Subcutaneous abdominal adipose tissue (tissue), 5 donors: ENCODE measurements around the gene SPEF2.

Experiments
- H3K27ac ChIP-seq: one replicate; pipeline ENCODE4 v1.7.0; 2013; ENCODE audit warnings: low read depth, mild to moderate bottlenecking, inconsistent platforms, low read length, moderate library complexity
- H3K27me3 ChIP-seq, 5 donors: one replicate each; pipeline ENCODE4 v1.7.0; 2013; ENCODE audit warnings: low read length in 5 of 5, inconsistent platforms in 1 of 5; ENCODE audit not compliant: control insufficient read depth in 5 of 5, insufficient read depth in 4 of 5
- H3K36me3 ChIP-seq, 5 donors: one replicate each; pipeline ENCODE4 v1.7.0; 2013; ENCODE audit warnings: low read length in 5 of 5; ENCODE audit not compliant: control insufficient read depth in 5 of 5, insufficient read depth in 5 of 5
- H3K4me1 ChIP-seq, 5 donors: one replicate each; pipeline ENCODE4 v1.7.0; 2013; ENCODE audit warnings: low read length in 5 of 5, mild to moderate bottlenecking in 3 of 5, moderate library complexity in 1 of 5; ENCODE audit not compliant: control insufficient read depth in 5 of 5, insufficient read depth in 5 of 5
- H3K4me3 ChIP-seq, 5 donors: one replicate each; pipeline ENCODE4 v1.7.0; 2013; ENCODE audit warnings: low read length in 5 of 5, low read depth in 1 of 5
- H3K9ac ChIP-seq, 5 donors: one replicate each; pipeline ENCODE4 v1.7.0; 2013; ENCODE audit warnings: low read length in 5 of 5, mild to moderate bottlenecking in 4 of 5, moderate library complexity in 3 of 5
- H3K9me3 ChIP-seq, 5 donors: one replicate each; pipeline ENCODE4 v1.7.0; 2013; ENCODE audit warnings: low read length in 5 of 5; ENCODE audit not compliant: control insufficient read depth in 5 of 5
- donor health status: healthy.
- donor health status: healthy.
- donor health status: healthy.
- donor health status: healthy.
- donor health status: healthy.

SPEF2 gene

DNA sequence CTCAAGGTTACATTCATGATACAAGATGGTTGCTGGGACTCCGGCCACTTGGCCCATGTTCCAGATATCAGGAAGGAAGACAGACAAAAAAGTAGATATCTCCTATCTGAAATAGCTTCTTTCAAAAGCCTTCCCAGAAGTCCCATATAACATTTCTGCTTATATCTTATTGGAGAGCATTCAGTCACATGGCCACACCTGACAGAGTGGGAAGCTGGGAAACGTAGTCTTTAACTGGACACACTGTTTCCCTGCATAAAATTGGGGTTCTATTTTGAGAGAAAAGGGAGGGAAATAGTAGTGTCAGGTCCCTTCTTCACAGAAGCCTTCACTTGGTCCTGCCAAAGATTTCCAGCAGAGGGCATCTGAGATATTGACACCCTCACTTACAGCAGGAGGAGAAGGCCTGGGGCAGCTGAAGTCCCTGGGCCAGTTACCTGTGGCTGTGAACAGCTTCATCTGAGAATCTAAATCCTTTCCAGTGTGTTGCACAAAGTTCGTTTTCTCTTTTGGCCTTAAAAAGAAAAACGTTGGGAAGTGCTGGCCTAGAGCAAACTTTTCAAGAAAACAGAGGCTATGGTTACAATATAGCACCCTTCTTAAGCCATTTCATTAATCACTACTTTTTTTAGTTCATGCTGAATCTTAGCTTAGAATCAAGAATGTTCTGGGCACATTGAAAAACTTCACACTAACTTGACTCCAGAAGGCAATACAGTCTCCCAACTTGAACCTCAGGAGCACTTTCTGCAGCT, 33.5 kb downstream of the SPEF2 start:
- Histone ChIP-seq H3K9ac (no peak overlapping the region), H3K36me3 (peaks cover 0 to 4% (median 0%) of the 10 kb centered on the region in 5 donors), H3K27me3 (no peaks in the 10 kb centered on the region), H3K4me1 (no peaks in the 10 kb centered on the region), H3K27ac (no peak overlapping the region), H3K4me3 (no peak overlapping the region), H3K9me3 (no peaks in the 10 kb centered on the region)

DNA sequence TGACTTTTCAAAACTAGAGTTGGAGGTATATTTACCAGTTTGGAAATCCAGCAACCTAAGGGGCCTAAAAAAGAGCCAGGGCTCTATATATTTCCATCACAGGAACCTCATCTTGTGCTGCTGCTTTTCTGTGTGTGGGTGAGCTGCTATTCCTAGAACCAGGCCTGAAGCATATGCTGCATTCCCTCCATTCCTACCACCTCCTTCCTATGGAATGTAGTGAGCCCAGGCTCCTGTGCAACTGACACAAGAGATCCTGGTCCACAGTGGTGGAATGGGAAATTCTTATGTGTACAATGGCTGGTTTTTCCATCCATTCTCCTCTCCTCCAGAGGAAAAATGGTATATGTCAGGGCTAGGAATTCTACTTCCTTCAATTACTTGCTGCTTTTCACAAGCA, 39.1 kb downstream of the SPEF2 start:
- Histone ChIP-seq H3K36me3 (no peaks in the 10 kb centered on the region), H3K9ac (no peak overlapping the region), H3K9me3 (no peaks in the 10 kb centered on the region), H3K27ac (no peak overlapping the region), H3K4me3 (no peak overlapping the region), H3K27me3 (no peaks in the 10 kb centered on the region), H3K4me1 (no peaks in the 10 kb centered on the region)

DNA sequence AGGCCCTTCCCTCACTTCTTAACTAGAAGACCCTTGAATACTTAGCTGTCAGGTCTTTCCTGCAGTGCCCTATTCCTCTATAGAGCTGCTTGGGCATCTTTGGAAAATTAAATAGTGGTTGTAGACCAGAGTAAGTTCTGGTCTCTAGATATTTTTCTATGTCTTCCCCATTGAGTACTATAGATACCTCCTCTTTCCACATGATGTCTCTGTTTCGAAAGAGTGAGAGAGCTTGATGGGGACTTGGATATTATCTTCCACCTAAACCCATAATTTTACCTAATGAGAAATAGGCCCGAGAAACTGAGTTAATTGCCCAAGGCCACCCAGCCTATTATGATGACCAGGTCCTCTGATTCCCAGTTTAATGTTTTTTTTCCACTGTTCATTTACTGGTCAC, 40.2 kb downstream of the SPEF2 start:
- Histone ChIP-seq H3K4me1 (no peaks in the 10 kb centered on the region), H3K9ac (no peak overlapping the region), H3K27me3 (no peaks in the 10 kb centered on the region), H3K36me3 (no peaks in the 10 kb centered on the region), H3K4me3 (no peak overlapping the region), H3K27ac (no peak overlapping the region), H3K9me3 (no peaks in the 10 kb centered on the region)

DNA sequence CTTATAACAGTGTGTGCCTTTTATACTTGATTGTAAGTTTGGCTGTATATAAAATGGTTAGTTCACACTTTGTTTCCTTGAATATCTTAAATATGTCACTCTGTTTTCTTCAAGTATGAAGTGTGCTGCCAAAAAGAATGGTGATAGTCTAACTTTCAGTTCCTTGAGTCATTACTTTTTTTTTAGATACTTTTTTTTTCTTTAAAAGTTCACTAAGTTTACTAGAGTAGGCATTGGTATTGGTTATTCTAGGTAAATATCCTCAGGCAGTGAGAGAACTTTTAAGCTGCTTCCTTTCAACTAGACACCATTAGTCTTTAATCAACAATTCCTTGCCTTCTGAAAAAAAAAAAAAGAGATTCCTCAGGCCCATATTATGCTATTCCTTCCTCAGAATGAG, 41.9 kb downstream of the SPEF2 start:
- H3K27ac ChIP-seq = no peak overlapping the region
- H3K9me3 ChIP-seq = no peaks in the 10 kb centered on the region
- no peak overlapping the region for H3K9ac ChIP-seq
- H3K4me1 ChIP-seq = peaks cover 0 to 2% (median 0%) of the 10 kb centered on the region in 5 donors
- no peaks in the 10 kb centered on the region for H3K27me3 ChIP-seq
- H3K4me3 ChIP-seq = no peak overlapping the region
- H3K36me3 ChIP-seq = no peaks in the 10 kb centered on the region

DNA sequence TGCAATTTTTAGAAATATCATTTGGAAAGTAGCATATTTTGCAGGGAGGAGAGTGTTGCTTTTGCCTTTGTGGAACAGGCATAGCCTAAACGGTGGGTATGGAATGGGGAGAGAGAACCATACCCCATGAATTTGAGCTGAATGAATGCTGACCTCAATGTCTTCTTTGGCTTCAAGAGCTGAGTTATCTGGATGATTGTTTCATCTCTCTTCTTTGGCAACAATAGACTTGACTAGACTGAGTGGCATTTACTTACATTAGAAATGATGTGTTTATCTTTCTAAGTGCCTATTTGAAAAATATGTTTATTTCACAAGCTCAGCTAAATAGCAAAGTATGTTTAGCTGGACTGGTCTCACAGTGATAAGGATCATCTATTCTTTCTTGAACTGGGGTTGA, 42.8 kb downstream of the SPEF2 start:
- no peak overlapping the region for H3K9ac ChIP-seq
- peaks cover 0 to 4% (median 0%) of the 10 kb centered on the region in 5 donors for H3K4me1 ChIP-seq

DNA sequence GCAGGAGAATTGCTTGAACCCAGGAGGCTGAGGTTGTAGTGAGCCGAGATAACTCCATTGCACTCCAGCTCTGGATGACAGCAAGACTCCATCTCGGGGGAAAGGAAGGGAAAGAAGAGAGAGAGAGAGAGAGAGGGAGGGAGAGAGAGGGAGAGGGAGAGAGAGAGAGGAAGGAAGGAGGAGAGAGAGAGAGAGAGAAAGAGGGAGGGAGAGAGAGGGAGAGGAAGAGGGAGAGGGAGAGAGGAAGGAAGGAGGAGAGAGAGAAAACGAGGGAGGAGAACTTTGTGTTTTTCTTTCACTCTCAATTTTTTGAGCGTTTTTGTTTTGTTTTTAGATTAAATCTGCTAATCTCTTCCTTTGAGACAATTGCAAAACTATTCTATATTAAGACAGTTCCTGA, 46.9 kb downstream of the SPEF2 start:
- Histone ChIP-seq H3K9me3 (no peaks in the 10 kb centered on the region), H3K9ac (no peak overlapping the region), H3K36me3 (peaks cover 0 to 8% (median 0%) of the 10 kb centered on the region in 5 donors), H3K27me3 (no peaks in the 10 kb centered on the region), H3K4me3 (no peak overlapping the region), H3K27ac (no peak overlapping the region), H3K4me1 (peaks cover 0 to 4% (median 0%) of the 10 kb centered on the region in 5 donors)

More for the DNA sequence above, 42.8 kb downstream of the SPEF2 start:
- no peak overlapping the region for H3K4me3 ChIP-seq
- H3K27ac ChIP-seq = no peak overlapping the region
- no peaks in the 10 kb centered on the region for H3K9me3 ChIP-seq
- H3K27me3 ChIP-seq = no peaks in the 10 kb centered on the region
- no peaks in the 10 kb centered on the region for H3K36me3 ChIP-seq

DNA sequence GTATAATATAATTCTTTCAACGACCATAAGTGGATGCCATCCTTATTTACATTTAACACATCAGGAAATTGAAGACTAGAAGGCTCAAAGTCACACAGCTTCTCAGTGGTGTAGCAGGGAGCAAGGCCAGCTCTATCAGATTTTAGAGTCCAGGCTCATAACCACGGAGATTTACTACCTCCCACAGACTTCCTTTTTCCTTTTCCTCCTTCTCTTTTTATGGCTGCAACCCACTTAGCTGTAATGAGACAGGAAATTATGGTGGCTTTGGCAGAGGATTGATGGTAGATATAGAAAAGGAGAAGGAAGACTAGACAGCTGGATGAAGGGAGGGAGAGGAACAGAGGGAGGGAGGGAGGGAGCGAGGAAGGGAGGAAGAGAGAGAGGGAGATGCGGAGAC, 47.4 kb downstream of the SPEF2 start:
- Histone ChIP-seq H3K9me3 (no peaks in the 10 kb centered on the region), H3K27me3 (no peaks in the 10 kb centered on the region), H3K9ac (no peak overlapping the region), H3K4me3 (no peak overlapping the region), H3K27ac (no peak overlapping the region), H3K4me1 (peaks cover 0 to 4% (median 0%) of the 10 kb centered on the region in 5 donors), H3K36me3 (peaks cover 0 to 8% (median 0%) of the 10 kb centered on the region in 5 donors)

DNA sequence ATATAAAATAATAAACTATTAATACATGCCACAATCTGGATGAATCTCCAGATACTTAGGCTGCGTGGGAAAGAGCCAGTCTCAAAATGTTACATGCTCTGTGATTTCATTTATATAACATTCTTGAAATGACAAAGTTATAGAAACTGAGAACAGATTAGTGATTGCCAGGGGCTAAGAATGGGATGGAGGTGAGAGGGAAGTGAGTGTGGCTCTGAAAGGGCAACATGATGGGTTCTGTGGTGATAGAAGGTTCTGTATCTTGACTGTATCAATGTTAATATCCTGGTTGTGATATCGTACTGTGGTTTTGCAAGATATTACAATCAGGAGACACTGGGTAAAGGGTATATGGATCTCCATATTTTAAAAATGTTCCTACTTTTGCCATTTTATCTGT, 50.7 kb downstream of the SPEF2 start:
- Histone ChIP-seq H3K9me3 (no peaks in the 10 kb centered on the region), H3K4me3 (no peak overlapping the region), H3K27ac (no peak overlapping the region), H3K27me3 (no peaks in the 10 kb centered on the region), H3K36me3 (peaks cover 0 to 8% (median 0%) of the 10 kb centered on the region in 5 donors), H3K4me1 (peaks cover 0 to 4% (median 0%) of the 10 kb centered on the region in 5 donors), H3K9ac (no peak overlapping the region)

DNA sequence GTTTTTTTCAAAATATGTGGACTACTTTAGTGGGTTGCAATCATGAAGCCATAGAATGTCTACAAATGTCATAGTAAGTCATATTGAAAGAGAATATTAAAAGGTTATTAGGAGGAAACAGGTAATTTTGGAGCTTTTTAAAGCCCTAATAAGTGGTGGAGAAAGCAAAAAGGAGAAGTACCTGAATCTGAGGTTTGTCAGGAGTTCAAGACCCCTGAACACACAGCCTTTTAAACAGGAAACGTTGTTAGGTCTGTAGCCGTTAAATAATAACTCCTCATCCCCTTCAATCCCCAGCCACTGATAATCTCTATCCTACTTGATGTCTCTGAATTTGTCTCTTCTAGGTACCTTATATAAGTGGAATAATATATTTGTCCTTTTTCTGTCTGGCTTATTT, 51.1 kb downstream of the SPEF2 start:
- Histone ChIP-seq H3K4me1 (peaks cover 0 to 4% (median 0%) of the 10 kb centered on the region in 5 donors), H3K9ac (no peak overlapping the region), H3K27ac (no peak overlapping the region), H3K36me3 (peaks cover 0 to 8% (median 0%) of the 10 kb centered on the region in 5 donors), H3K27me3 (no peaks in the 10 kb centered on the region), H3K9me3 (no peaks in the 10 kb centered on the region), H3K4me3 (no peak overlapping the region)

DNA sequence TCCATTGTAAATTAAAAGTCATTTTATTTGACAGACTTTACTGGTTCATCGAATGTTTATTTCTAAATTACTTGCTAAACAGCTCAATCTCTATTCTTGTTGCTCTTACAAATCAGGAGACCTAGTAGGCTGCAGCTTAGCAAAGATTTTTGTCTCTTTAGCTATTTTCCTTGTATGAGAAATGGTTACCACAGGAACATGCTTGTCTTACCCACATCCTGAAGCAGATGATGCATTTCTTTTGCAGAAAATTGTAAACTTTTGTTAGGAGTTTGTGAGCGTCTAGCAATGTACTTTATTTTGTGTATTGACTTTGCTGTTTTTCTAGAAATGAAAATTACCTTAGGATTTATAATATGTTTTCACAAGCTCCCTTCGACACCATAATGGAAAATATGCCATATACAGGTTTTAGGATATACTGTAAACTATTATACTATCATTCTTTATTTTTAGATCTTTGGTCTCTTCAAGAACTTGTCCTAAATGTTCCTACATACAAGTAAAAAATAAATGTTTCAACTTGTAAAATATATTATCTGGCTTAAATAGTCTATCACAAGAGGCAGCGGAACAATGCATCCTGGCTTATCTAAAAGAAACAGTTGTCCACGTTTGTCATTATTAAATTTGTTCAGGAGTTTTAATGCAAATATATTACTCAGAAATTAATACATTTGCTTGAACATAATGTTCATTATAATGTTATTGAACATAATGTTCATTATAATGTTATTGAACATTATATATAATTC, 54.1 kb downstream of the SPEF2 start:
- Histone ChIP-seq H3K4me3 (no peak overlapping the region), H3K9me3 (no peaks in the 10 kb centered on the region), H3K27ac (no peak overlapping the region), H3K9ac (no peak overlapping the region), H3K27me3 (no peaks in the 10 kb centered on the region), H3K4me1 (no peaks in the 10 kb centered on the region), H3K36me3 (peaks cover 0 to 8% (median 0%) of the 10 kb centered on the region in 5 donors)
